ENCODE measurements around the gene ZNF526. TPM values are rescaled to one million over a fixed set of nuclear protein-coding genes. Genes with fewer than 3 reads are reported as not detected.
A peak's percentile ranks its signal among the peaks of the same experiment; 100 is the strongest.

The ZNF526 gene
- total and polyA plus RNA-seq, 5 donors from 2014 or later: 4.0 to 8.8 (median 5.8) TPM

- H3K9me3 ChIP-seq (ENCODE audit: control insufficient read depth in 2 of 2, low read length in 2 of 2): no peaks in the 10 kb centered on the region
- H3K9me3 Mint-ChIP-seq: peaks cover 0 to 1% (median 0%) of the 10 kb centered on the region in 7 donors
- H3K27ac Mint-ChIP-seq: peak overlapping the region in 2 of 3 donors; percentile 44 to 87
- ATAC-seq (ENCODE audit: low read depth in 2 of 2) (no peak), DNase-seq (no peak)
- H3K27me3 Mint-ChIP-seq: no peaks in the 10 kb centered on the region
- H3K4me3 Mint-ChIP-seq: no peak overlapping the region
- H3K4me1 Mint-ChIP-seq: peaks cover 0 to 34% (median 8%) of the 10 kb centered on the region in 4 donors
- H3K36me3 Mint-ChIP-seq: peaks cover 28% of the 10 kb centered on the region
- H3K4me1 ChIP-seq (ENCODE audit: control insufficient read depth, insufficient read depth, low read length, poor library complexity, severe bottlenecking): no peaks in the 10 kb centered on the region
- no peak overlapping the region for H3K27ac ChIP-seq (ENCODE audit: insufficient read depth, low read length, poor library complexity, severe bottlenecking)
- no peaks in the 10 kb centered on the region for H3K27me3 ChIP-seq (ENCODE audit: control insufficient read depth, insufficient read depth, low read length)
- H3K36me3 ChIP-seq (ENCODE audit: control insufficient read depth, insufficient read depth, low read length): peaks cover 81% of the 10 kb centered on the region
- H3K4me3 ChIP-seq (ENCODE audit: low read depth, low read length): no peak overlapping the region
These were observed 8.5 kb downstream of the ZNF526 start for GRCh38 chr19:42228641-42229040.

GRCh38 chr19:42229301-42229854, 9.3 kb downstream of the ZNF526 start:
- Mint-ChIP-seq H3K4me1 (peaks cover 0 to 32% (median 8%) of the 10 kb centered on the region in 4 donors), H3K36me3 (peaks cover 28% of the 10 kb centered on the region), H3K9me3 (peaks cover 0 to 1% (median 0%) of the 10 kb centered on the region in 7 donors), H3K27me3 (no peaks in the 10 kb centered on the region), H3K4me3 (peak overlapping the region in 2 of 4 donors; percentile 31 to 35), H3K27ac (peak overlapping the region in 2 of 3 donors; percentile 67 to 69)
- no peak for ATAC-seq (ENCODE audit: low read depth in 2 of 2)
- Histone ChIP-seq H3K27me3 (ENCODE audit: control insufficient read depth, insufficient read depth, low read length) (no peaks in the 10 kb centered on the region), H3K9me3 (ENCODE audit: control insufficient read depth in 2 of 2, low read length in 2 of 2) (no peaks in the 10 kb centered on the region), H3K27ac (ENCODE audit: insufficient read depth, low read length, poor library complexity, severe bottlenecking) (no peak overlapping the region), H3K4me3 (ENCODE audit: low read depth, low read length) (no peak overlapping the region), H3K36me3 (ENCODE audit: control insufficient read depth, insufficient read depth, low read length) (peaks cover 85% of the 10 kb centered on the region), H3K4me1 (ENCODE audit: control insufficient read depth, insufficient read depth, low read length, poor library complexity, severe bottlenecking) (no peaks in the 10 kb centered on the region)
- no peak for DNase-seq

GRCh38 chr19:42229855-42230351, 9.8 kb downstream of the ZNF526 start:
- Mint-ChIP-seq H3K4me3 (peak overlapping the region in 1 of 4 donors; percentile 35), H3K4me1 (peaks cover 0 to 35% (median 11%) of the 10 kb centered on the region in 4 donors), H3K27ac (peak overlapping the region; percentile 60 to 69 (median 67)), H3K27me3 (no peaks in the 10 kb centered on the region), H3K36me3 (peaks cover 26% of the 10 kb centered on the region), H3K9me3 (peaks cover 0 to 1% (median 0%) of the 10 kb centered on the region in 7 donors)
- ATAC-seq (ENCODE audit: low read depth in 2 of 2) (no peak), DNase-seq (no peak)
- Histone ChIP-seq H3K4me3 (ENCODE audit: low read depth, low read length) (no peak overlapping the region), H3K9me3 (ENCODE audit: control insufficient read depth in 2 of 2, low read length in 2 of 2) (no peaks in the 10 kb centered on the region), H3K27me3 (ENCODE audit: control insufficient read depth, insufficient read depth, low read length) (no peaks in the 10 kb centered on the region), H3K36me3 (ENCODE audit: control insufficient read depth, insufficient read depth, low read length) (peaks cover 84% of the 10 kb centered on the region), H3K27ac (ENCODE audit: insufficient read depth, low read length, poor library complexity, severe bottlenecking) (no peak overlapping the region), H3K4me1 (ENCODE audit: control insufficient read depth, insufficient read depth, low read length, poor library complexity, severe bottlenecking) (no peaks in the 10 kb centered on the region)

GRCh38 chr19:42230571-42230970, 10.5 kb downstream of the ZNF526 start:
- Histone ChIP-seq H3K4me1 (ENCODE audit: control insufficient read depth, insufficient read depth, low read length, poor library complexity, severe bottlenecking) (no peaks in the 10 kb centered on the region), H3K36me3 (ENCODE audit: control insufficient read depth, insufficient read depth, low read length) (peaks cover 84% of the 10 kb centered on the region), H3K4me3 (ENCODE audit: low read depth, low read length) (no peak overlapping the region), H3K27ac (ENCODE audit: insufficient read depth, low read length, poor library complexity, severe bottlenecking) (no peak overlapping the region), H3K27me3 (ENCODE audit: control insufficient read depth, insufficient read depth, low read length) (no peaks in the 10 kb centered on the region), H3K9me3 (ENCODE audit: control insufficient read depth in 2 of 2, low read length in 2 of 2) (no peaks in the 10 kb centered on the region)
- peaks cover 29% of the 10 kb centered on the region for H3K36me3 Mint-ChIP-seq
- ATAC-seq (ENCODE audit: low read depth in 2 of 2) (no peak), DNase-seq (no peak)
- H3K9me3 Mint-ChIP-seq: peaks cover 0 to 1% (median 0%) of the 10 kb centered on the region in 7 donors
- no peak overlapping the region for H3K27ac Mint-ChIP-seq
- no peak overlapping the region for H3K4me3 Mint-ChIP-seq
- H3K4me1 Mint-ChIP-seq: peaks cover 0 to 41% (median 11%) of the 10 kb centered on the region in 4 donors
- no peaks in the 10 kb centered on the region for H3K27me3 Mint-ChIP-seq

- no peak overlapping the region for H3K27ac Mint-ChIP-seq
- Histone ChIP-seq H3K36me3 (ENCODE audit: control insufficient read depth, insufficient read depth, low read length) (peaks cover 84% of the 10 kb centered on the region), H3K9me3 (ENCODE audit: control insufficient read depth in 2 of 2, low read length in 2 of 2) (no peaks in the 10 kb centered on the region), H3K4me3 (ENCODE audit: low read depth, low read length) (no peak overlapping the region), H3K4me1 (ENCODE audit: control insufficient read depth, insufficient read depth, low read length, poor library complexity, severe bottlenecking) (no peaks in the 10 kb centered on the region), H3K27ac (ENCODE audit: insufficient read depth, low read length, poor library complexity, severe bottlenecking) (no peak overlapping the region), H3K27me3 (ENCODE audit: control insufficient read depth, insufficient read depth, low read length) (no peaks in the 10 kb centered on the region)
- ATAC-seq (ENCODE audit: low read depth in 2 of 2): no peak
- H3K4me3 Mint-ChIP-seq: no peak overlapping the region
- no peaks in the 10 kb centered on the region for H3K9me3 Mint-ChIP-seq
- DNase-seq: no peak
- peaks cover 29% of the 10 kb centered on the region for H3K36me3 Mint-ChIP-seq
- no peaks in the 10 kb centered on the region for H3K27me3 Mint-ChIP-seq
- H3K4me1 Mint-ChIP-seq: peaks cover 0 to 39% (median 6%) of the 10 kb centered on the region in 4 donors
These were observed 12.3 kb downstream of the ZNF526 start for GRCh38 chr19:42232435-42232834.

GRCh38 chr19:42233106-42233505, 13.0 kb downstream of the ZNF526 start:
- ATAC-seq (ENCODE audit: low read depth in 2 of 2) (no peak), DNase-seq (no peak)
- peaks cover 82% of the 10 kb centered on the region for H3K36me3 ChIP-seq (ENCODE audit: control insufficient read depth, insufficient read depth, low read length)
- H3K27me3 ChIP-seq (ENCODE audit: control insufficient read depth, insufficient read depth, low read length): no peaks in the 10 kb centered on the region
- no peaks in the 10 kb centered on the region for H3K9me3 ChIP-seq (ENCODE audit: control insufficient read depth in 2 of 2, low read length in 2 of 2)
- no peaks in the 10 kb centered on the region for H3K9me3 Mint-ChIP-seq
- peaks cover 0 to 37% (median 6%) of the 10 kb centered on the region in 4 donors for H3K4me1 Mint-ChIP-seq
- H3K4me3 ChIP-seq (ENCODE audit: low read depth, low read length): no peak overlapping the region
- H3K27ac Mint-ChIP-seq: peak overlapping the region in 1 of 3 donors; percentile 60
- no peak overlapping the region for H3K4me3 Mint-ChIP-seq
- peaks cover 29% of the 10 kb centered on the region for H3K36me3 Mint-ChIP-seq
- H3K4me1 ChIP-seq (ENCODE audit: control insufficient read depth, insufficient read depth, low read length, poor library complexity, severe bottlenecking): no peaks in the 10 kb centered on the region
- H3K27ac ChIP-seq (ENCODE audit: insufficient read depth, low read length, poor library complexity, severe bottlenecking): no peak overlapping the region
- no peaks in the 10 kb centered on the region for H3K27me3 Mint-ChIP-seq

GRCh38 chr19:42233678-42234292, 13.7 kb downstream of the ZNF526 start:
- no peak for ATAC-seq (ENCODE audit: low read depth in 2 of 2)
- H3K36me3 Mint-ChIP-seq: peaks cover 27% of the 10 kb centered on the region
- no peaks in the 10 kb centered on the region for H3K27me3 ChIP-seq (ENCODE audit: control insufficient read depth, insufficient read depth, low read length)

More at GRCh38 chr19:42233678-42234292, 13.7 kb downstream of the ZNF526 start:
- no peak for DNase-seq
- Histone ChIP-seq H3K27ac (ENCODE audit: insufficient read depth, low read length, poor library complexity, severe bottlenecking) (no peak overlapping the region), H3K9me3 (ENCODE audit: control insufficient read depth in 2 of 2, low read length in 2 of 2) (no peaks in the 10 kb centered on the region), H3K4me3 (ENCODE audit: low read depth, low read length) (no peak overlapping the region), H3K36me3 (ENCODE audit: control insufficient read depth, insufficient read depth, low read length) (peaks cover 77% of the 10 kb centered on the region), H3K4me1 (ENCODE audit: control insufficient read depth, insufficient read depth, low read length, poor library complexity, severe bottlenecking) (no peaks in the 10 kb centered on the region)
- Mint-ChIP-seq H3K4me1 (peaks cover 0 to 34% (median 6%) of the 10 kb centered on the region in 4 donors), H3K9me3 (no peaks in the 10 kb centered on the region), H3K4me3 (no peak overlapping the region), H3K27ac (peak overlapping the region in 1 of 3 donors; percentile 60), H3K27me3 (no peaks in the 10 kb centered on the region)

All from CD4-positive, CD25-positive, alpha-beta regulatory T cell (primary cell).